Activated CD4-positive, alpha-beta T cell treated with anti-CD3 and anti-CD28 coated beads, Interleukin-2, amount 50 U/mL, for 48 hours (primary cell): ENCODE results near the gene CCNL1.

Source experiments
- DNase-seq, 2 experiments: peaks; one replicate each; pipeline ENCODE4 v3.0.0-alpha.2; 2020

Gene CCNL1

GRCh38 chr3:157167371-157168042 is 7.6 kb upstream of the CCNL1 start:
- DNase-seq: no peak

GRCh38 chr3:157166561-157166960 is 6.6 kb upstream of the CCNL1 start:
- DNase-seq: no peak

GRCh38 chr3:157166115-157166514 is 6.2 kb upstream of the CCNL1 start:
- DNase-seq: no peak

GRCh38 chr3:157163217-157163953 is 3.4 kb upstream of the CCNL1 start:
- DNase-seq: no peak

GRCh38 chr3:157162620-157163019 is 2.7 kb upstream of the CCNL1 start:
- peak; percentile 36 to 40 for DNase-seq

- DNase-seq: peak; percentile 61 to 71
Observed at GRCh38 chr3:157160658-157161424, 894 bp upstream of the CCNL1 start.

- DNase-seq: peak; percentile 80 to 83
Observed at GRCh38 chr3:157159037-157159761, 748 bp downstream of the CCNL1 start.

GRCh38 chr3:157157836-157158235 is 2.1 kb downstream of the CCNL1 start:
- DNase-seq: no peak

GRCh38 chr3:157156837-157157635 is 2.9 kb downstream of the CCNL1 start:
- no peak for DNase-seq

- no peak for DNase-seq
Observed at GRCh38 chr3:157155591-157155990, 4.4 kb downstream of the CCNL1 start.

- DNase-seq: no peak
Observed at GRCh38 chr3:157154563-157155330, 5.2 kb downstream of the CCNL1 start.

- no peak for DNase-seq
Observed at GRCh38 chr3:157152930-157153329, 7.0 kb downstream of the CCNL1 start.

GRCh38 chr3:157152438-157152837 is 7.5 kb downstream of the CCNL1 start:
- DNase-seq: no peak

GRCh38 chr3:157151627-157152026 is 8.3 kb downstream of the CCNL1 start:
- DNase-seq: no peak

- no peak for DNase-seq
Observed at GRCh38 chr3:157151151-157151550, 8.8 kb downstream of the CCNL1 start.

- DNase-seq: no peak
Observed at GRCh38 chr3:157149136-157149696, 10.7 kb downstream of the CCNL1 start.

- DNase-seq: no peak
Observed at GRCh38 chr3:157148196-157148889, 11.6 kb downstream of the CCNL1 start.

GRCh38 chr3:157147099-157147803 is 12.7 kb downstream of the CCNL1 start:
- no peak for DNase-seq

- DNase-seq: no peak
Observed at GRCh38 chr3:157145606-157146322, 14.2 kb downstream of the CCNL1 start.
